Measurements from ENCODE around the gene SLC9A8.

The SLC9A8 gene

DNA sequence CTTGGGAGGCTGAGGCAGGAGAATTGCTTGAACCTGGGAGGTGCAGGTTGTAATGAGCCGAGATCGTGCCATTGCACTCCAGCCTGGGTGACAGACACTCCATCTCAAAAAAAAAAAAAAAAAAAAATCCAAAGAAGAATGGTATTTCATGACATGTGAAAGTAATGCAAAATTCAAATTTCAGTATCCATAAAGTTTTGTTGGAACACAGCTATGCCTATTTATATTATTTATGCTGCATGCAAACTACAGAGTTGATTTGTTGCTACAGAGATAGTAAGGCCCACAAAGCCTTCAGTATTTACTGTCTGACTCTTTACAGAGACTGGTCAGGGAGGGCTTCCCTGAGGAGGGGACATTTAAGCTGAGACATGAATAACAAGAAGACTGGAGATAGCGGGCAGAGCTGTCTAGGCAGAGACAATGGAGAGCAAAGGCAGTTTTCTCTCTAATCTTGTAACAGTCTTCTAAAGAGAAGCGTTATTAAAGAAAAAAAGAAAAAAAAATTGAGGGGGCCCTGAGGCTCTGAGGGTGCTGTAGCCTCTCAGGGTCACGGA, 2.7 kb upstream of the SLC9A8 start:
- no peak for DNase-seq
- no peak overlapping the region for H2AFZ ChIP-seq (ENCODE audit: low read length)
- no peak overlapping the region for H3K27ac ChIP-seq (ENCODE audit: low read length)
- no peaks in the 10 kb centered on the region for H3K9me3 ChIP-seq (replicated peaks; ENCODE audit: insufficient read depth, low read length)
- no peaks in the 10 kb centered on the region for H4K20me1 ChIP-seq (ENCODE audit: insufficient read depth, low read length)
- H3K4me3 ChIP-seq (ENCODE audit: low read length): no peak overlapping the region
- H3K9me2 ChIP-seq (replicated peaks; ENCODE audit: insufficient read depth, low read length): no peaks in the 10 kb centered on the region
- H3K4me2 ChIP-seq (ENCODE audit: low read depth, low read length): no peak overlapping the region
- TF ChIP-seq EZH2 (optimal IDR thresholded peaks at IDR 0.05; ENCODE audit: low read depth, low read length): no peak
- TF ChIP-seq, protein P1, sequence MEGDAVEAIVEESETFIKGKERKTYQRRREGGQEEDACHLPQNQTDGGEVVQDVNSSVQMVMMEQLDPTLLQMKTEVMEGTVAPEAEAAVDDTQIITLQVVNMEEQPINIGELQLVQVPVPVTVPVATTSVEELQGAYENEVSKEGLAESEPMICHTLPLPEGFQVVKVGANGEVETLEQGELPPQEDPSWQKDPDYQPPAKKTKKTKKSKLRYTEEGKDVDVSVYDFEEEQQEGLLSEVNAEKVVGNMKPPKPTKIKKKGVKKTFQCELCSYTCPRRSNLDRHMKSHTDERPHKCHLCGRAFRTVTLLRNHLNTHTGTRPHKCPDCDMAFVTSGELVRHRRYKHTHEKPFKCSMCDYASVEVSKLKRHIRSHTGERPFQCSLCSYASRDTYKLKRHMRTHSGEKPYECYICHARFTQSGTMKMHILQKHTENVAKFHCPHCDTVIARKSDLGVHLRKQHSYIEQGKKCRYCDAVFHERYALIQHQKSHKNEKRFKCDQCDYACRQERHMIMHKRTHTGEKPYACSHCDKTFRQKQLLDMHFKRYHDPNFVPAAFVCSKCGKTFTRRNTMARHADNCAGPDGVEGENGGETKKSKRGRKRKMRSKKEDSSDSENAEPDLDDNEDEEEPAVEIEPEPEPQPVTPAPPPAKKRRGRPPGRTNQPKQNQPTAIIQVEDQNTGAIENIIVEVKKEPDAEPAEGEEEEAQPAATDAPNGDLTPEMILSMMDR (IDR thresholded peaks at IDR 0.05; ENCODE audit: low read length): no peak
- no peak for TF ChIP-seq EZH2phosphoT487 (IDR thresholded peaks at IDR 0.05; ENCODE audit: low read length)
- no peaks in the 10 kb centered on the region for H3F3A ChIP-seq (ENCODE audit: insufficient read depth, low read length)
- no peaks in the 10 kb centered on the region for H3K36me3 ChIP-seq (replicated peaks; ENCODE audit: insufficient read depth, low read length)
- peaks cover 18% of the 10 kb centered on the region for H3K79me2 ChIP-seq (ENCODE audit: low read length)
- H3K27me3 ChIP-seq (replicated peaks; ENCODE audit: insufficient read depth, low read length): no peaks in the 10 kb centered on the region
- H3K4me1 ChIP-seq (ENCODE audit: low read length): 0 out of 2 replicates have a peak, but pooled peaks cover 3% of the 10 kb centered on the region
- H3K9ac ChIP-seq (ENCODE audit: low read length): no peak overlapping the region

DNA sequence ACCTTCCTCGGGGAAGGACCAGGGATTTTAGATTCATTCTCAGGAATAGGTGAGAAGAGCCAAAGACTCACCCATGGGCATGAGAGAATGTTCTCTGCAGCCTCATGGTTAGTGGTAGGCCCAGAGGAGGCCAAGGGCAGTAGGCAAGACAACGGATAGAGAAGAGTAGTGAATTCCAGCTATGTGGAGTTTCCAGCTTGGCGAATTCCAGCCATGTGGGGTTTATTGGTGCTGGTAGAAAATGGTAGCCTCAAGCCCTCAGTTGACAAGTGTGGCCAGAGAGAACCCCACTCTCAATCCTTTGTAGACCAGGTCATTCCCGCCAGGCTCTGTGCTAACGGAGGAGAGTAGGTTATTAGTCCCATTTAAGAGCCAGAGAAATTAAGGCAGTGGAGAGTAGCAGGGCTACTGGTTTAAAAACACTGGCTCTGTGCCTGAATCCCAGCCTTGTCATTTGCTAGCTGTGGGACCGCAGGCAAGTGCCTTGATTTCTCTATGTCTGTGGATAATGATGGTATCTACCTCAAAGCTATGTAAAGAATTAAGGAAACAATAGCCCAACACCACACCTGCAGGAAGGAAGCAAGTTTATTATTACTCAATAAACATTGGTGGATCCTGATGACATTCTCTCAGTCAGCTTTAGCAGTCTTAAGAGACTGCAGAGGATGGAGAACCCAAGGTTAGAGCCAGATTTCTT, 2.0 kb upstream of the SLC9A8 start:
- 0 out of 2 replicates have a peak, but pooled peaks cover 3% of the 10 kb centered on the region for H3K4me1 ChIP-seq (ENCODE audit: low read length)
- H2AFZ ChIP-seq (ENCODE audit: low read length): no peak overlapping the region
- H3K9ac ChIP-seq (ENCODE audit: low read length): no peak overlapping the region
- H3K79me2 ChIP-seq (ENCODE audit: low read length): peaks cover 22% of the 10 kb centered on the region
- no peak overlapping the region for H3K4me2 ChIP-seq (ENCODE audit: low read depth, low read length)
- no peaks in the 10 kb centered on the region for H3K27me3 ChIP-seq (replicated peaks; ENCODE audit: insufficient read depth, low read length)
- no peak overlapping the region for H3K4me3 ChIP-seq (ENCODE audit: low read length)
- TF ChIP-seq EZH2phosphoT487 (IDR thresholded peaks at IDR 0.05; ENCODE audit: low read length): no peak
- no peak for TF ChIP-seq EZH2 (optimal IDR thresholded peaks at IDR 0.05; ENCODE audit: low read depth, low read length)
- TF ChIP-seq, protein P1 (IDR thresholded peaks at IDR 0.05; ENCODE audit: low read length): no peak
- H3K9me3 ChIP-seq (replicated peaks; ENCODE audit: insufficient read depth, low read length): no peaks in the 10 kb centered on the region
- no peak for DNase-seq
- no peaks in the 10 kb centered on the region for H4K20me1 ChIP-seq (ENCODE audit: insufficient read depth, low read length)
- H3K9me2 ChIP-seq (replicated peaks; ENCODE audit: insufficient read depth, low read length): no peaks in the 10 kb centered on the region
- no peaks in the 10 kb centered on the region for H3K36me3 ChIP-seq (replicated peaks; ENCODE audit: insufficient read depth, low read length)
- H3K27ac ChIP-seq (ENCODE audit: low read length): no peak overlapping the region
- H3F3A ChIP-seq (ENCODE audit: insufficient read depth, low read length): no peaks in the 10 kb centered on the region

DNA sequence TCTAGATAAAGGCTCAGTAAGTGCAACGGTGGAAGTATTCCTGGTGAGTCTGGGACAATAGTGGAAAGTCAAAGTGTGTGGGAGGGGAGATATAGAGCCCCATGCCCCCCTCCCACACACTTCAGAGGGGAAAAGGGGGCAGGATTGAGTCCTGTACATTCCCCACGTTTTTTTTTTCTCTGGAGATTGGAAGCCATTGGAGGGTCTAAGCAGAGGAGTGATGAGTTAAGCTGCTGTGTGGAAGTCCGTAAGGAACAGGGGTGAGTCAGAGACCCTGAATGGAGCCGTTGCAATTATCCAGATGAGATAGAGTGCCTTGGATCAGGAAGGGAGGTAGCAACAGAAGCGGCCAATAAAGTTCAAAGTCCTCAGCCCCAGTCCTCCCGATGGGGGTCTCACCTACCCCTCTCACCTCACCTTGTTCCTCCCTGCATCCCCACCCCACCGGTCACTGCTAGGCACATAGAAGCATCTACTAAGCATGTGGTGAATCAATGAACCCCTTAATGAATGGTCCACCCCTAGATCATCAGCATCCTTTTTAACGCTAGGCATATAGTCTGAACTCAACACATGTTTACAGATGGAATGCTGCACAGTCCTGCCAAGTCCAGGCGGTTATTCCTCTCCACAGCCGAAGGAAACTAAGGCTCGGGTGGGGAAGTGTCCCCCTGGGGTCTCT, 662 bp upstream of the SLC9A8 start:
- Histone ChIP-seq H3K36me3 (replicated peaks; ENCODE audit: insufficient read depth, low read length) (no peaks in the 10 kb centered on the region), H3K9ac (ENCODE audit: low read length) (peak overlapping the region; percentile 76), H3K79me2 (ENCODE audit: low read length) (peaks cover 22% of the 10 kb centered on the region), H3F3A (ENCODE audit: insufficient read depth, low read length) (no peaks in the 10 kb centered on the region), H3K4me1 (ENCODE audit: low read length) (0 out of 2 replicates have a peak, but pooled peaks cover 3% of the 10 kb centered on the region), H3K27ac (ENCODE audit: low read length) (peak overlapping the region; percentile 48; the same call in 1 of the 2 replicates), H2AFZ (ENCODE audit: low read length) (peak overlapping the region; percentile 84), H3K4me3 (ENCODE audit: low read length) (peak overlapping the region; percentile 88), H3K9me3 (replicated peaks; ENCODE audit: insufficient read depth, low read length) (no peaks in the 10 kb centered on the region), H4K20me1 (ENCODE audit: insufficient read depth, low read length) (no peaks in the 10 kb centered on the region), H3K4me2 (ENCODE audit: low read depth, low read length) (peak overlapping the region; percentile 62), H3K27me3 (replicated peaks; ENCODE audit: insufficient read depth, low read length) (no peaks in the 10 kb centered on the region), H3K9me2 (replicated peaks; ENCODE audit: insufficient read depth, low read length) (no peaks in the 10 kb centered on the region)
- DNase-seq: no peak
- TF ChIP-seq EZH2phosphoT487 (IDR thresholded peaks at IDR 0.05; ENCODE audit: low read length): no peak
- TF ChIP-seq, protein P1 (IDR thresholded peaks at IDR 0.05; ENCODE audit: low read length): no peak
- TF ChIP-seq EZH2 (optimal IDR thresholded peaks at IDR 0.05; ENCODE audit: low read depth, low read length): no peak

Measured in MM.1S (cell line).